ENCODE data around the gene RHOD. TPM values are rescaled to one million over a fixed set of nuclear protein-coding genes. Genes with fewer than 3 reads are reported as not detected.
A peak's percentile ranks its signal among the peaks of the same experiment; 100 is the strongest.

RHOD gene
- total RNA-seq, 1 experiment from 2014 or later: 33.5 TPM

GRCh38 chr11:67045314-67045713, 11.3 kb upstream of the RHOD start:
- Histone ChIP-seq H3K4me1 (ENCODE audit: control insufficient read depth, insufficient read depth, low read length) (no peaks in the 10 kb centered on the region; the same call in 1 of the 2 replicates), H3K27ac (ENCODE audit: low read length) (no peak overlapping the region), H3K27me3 (ENCODE audit: control insufficient read depth, insufficient read depth, low read length) (no peaks in the 10 kb centered on the region), H3K36me3 (ENCODE audit: control insufficient read depth, insufficient read depth, low read length) (no peaks in the 10 kb centered on the region), H3K4me3 (ENCODE audit: low read depth in 2 of 2, low read length in 2 of 2) (no peak overlapping the region), H3K9me3 (ENCODE audit: control insufficient read depth, insufficient read depth, low read depth, low read length) (no peaks in the 10 kb centered on the region)
- ATAC-seq (peak; percentile 80), DNase-seq (ENCODE audit: low read depth, low spot score) (no peak)
- ChIA-PET POLR2A (no interaction called here), CTCF (interaction anchor here (0.6 kb wide), 1 partner anchor 12 kb away, joined by 6 read pairs; no protein-coding TSS in a partner anchor)
- TF ChIP-seq TCF7L2 (IDR thresholded peaks at IDR 0.05; ENCODE audit: low read depth, low read length): no peak
- no peak for TF ChIP-seq REST (IDR thresholded peaks at IDR 0.05; ENCODE audit: insufficient read depth in 1 of 2, low read depth in 2 of 2, low read length in 1 of 2)
- in situ Hi-C loops (cut with HindIII; ENCODE audit: low pct_unique_long_range_greater_than_20kb, low sequenced_read_pairs) (no loop called here), intact Hi-C loops (cut with micrococcal nuclease; ENCODE audit: unreplicated experiment) (no loop called here)
- no TSS peak for BruUV-seq (replicated peaks)

- POLR2A ChIA-PET: no interaction called here
Observed at GRCh38 chr11:67048515-67049130, 8.0 kb upstream of the RHOD start.

More at GRCh38 chr11:67048515-67049130, 8.0 kb upstream of the RHOD start:
- H3K36me3 ChIP-seq (ENCODE audit: control insufficient read depth, insufficient read depth, low read length): no peaks in the 10 kb centered on the region
- H3K4me3 ChIP-seq (ENCODE audit: low read depth in 2 of 2, low read length in 2 of 2): no peak overlapping the region
- no peak for DNase-seq (ENCODE audit: low read depth, low spot score)
- no peak for TF ChIP-seq POLR2AphosphoS5 (IDR thresholded peaks at IDR 0.05; ENCODE audit: low read depth, low read length)
- no peak for TF ChIP-seq REST (IDR thresholded peaks at IDR 0.05; ENCODE audit: insufficient read depth in 1 of 2, low read depth in 2 of 2, low read length in 1 of 2)
- TF ChIP-seq CTCF (IDR thresholded peaks at IDR 0.05): no peak
- H3K9me3 ChIP-seq (ENCODE audit: control insufficient read depth, insufficient read depth, low read depth, low read length): no peaks in the 10 kb centered on the region
- no TSS peak for BruUV-seq (replicated peaks)
- in situ Hi-C loops (cut with HindIII; ENCODE audit: low pct_unique_long_range_greater_than_20kb, low sequenced_read_pairs) (no loop called here), intact Hi-C loops (cut with micrococcal nuclease; ENCODE audit: unreplicated experiment) (no loop called here)
- no peak overlapping the region for H3K27ac ChIP-seq (ENCODE audit: low read length)
- no peak for ATAC-seq
- CTCF ChIA-PET: interaction anchor here (0.6 to 0.9 kb wide), 2 partner anchors 27 to 28 kb away, joined by 3 to 4 read pairs; no protein-coding TSS in a partner anchor
- peaks cover under 1% of the 10 kb centered on the region; the same call in 1 of the 2 replicates for H3K4me1 ChIP-seq (ENCODE audit: control insufficient read depth, insufficient read depth, low read length)
- H3K27me3 ChIP-seq (ENCODE audit: control insufficient read depth, insufficient read depth, low read length): no peaks in the 10 kb centered on the region
